Measurements from ENCODE around the gene MRTFA. TPM values are rescaled to one million over a fixed set of nuclear protein-coding genes. Genes with fewer than 3 reads are reported as not detected.

MRTFA gene
- total RNA-seq, 1 donor from 2014 or later, result 99.3 TPM

GRCh38 chr22:40429481-40429880 is 207.0 kb downstream of the MRTFA start:
- H3K9me3 ChIP-seq, result no peaks in the 10 kb centered on the region
- DNase-seq (ENCODE audit: low spot score in 2 of 2), result no peak
- TF ChIP-seq, protein P1, sequence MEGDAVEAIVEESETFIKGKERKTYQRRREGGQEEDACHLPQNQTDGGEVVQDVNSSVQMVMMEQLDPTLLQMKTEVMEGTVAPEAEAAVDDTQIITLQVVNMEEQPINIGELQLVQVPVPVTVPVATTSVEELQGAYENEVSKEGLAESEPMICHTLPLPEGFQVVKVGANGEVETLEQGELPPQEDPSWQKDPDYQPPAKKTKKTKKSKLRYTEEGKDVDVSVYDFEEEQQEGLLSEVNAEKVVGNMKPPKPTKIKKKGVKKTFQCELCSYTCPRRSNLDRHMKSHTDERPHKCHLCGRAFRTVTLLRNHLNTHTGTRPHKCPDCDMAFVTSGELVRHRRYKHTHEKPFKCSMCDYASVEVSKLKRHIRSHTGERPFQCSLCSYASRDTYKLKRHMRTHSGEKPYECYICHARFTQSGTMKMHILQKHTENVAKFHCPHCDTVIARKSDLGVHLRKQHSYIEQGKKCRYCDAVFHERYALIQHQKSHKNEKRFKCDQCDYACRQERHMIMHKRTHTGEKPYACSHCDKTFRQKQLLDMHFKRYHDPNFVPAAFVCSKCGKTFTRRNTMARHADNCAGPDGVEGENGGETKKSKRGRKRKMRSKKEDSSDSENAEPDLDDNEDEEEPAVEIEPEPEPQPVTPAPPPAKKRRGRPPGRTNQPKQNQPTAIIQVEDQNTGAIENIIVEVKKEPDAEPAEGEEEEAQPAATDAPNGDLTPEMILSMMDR (IDR thresholded peaks at IDR 0.05), result no peak
- intact Hi-C loops (cut with DNase I), result no loop called here
- peaks cover 0 to 6% of the 10 kb centered on the region in 2 donors for H3K4me1 ChIP-seq
- H3K4me3 ChIP-seq, result no peak overlapping the region
- no peaks in the 10 kb centered on the region for H3K27me3 ChIP-seq
- no peak overlapping the region for H3K27ac ChIP-seq
- peaks cover 30 to 45% of the 10 kb centered on the region in 2 donors for H3K36me3 ChIP-seq

DNA sequence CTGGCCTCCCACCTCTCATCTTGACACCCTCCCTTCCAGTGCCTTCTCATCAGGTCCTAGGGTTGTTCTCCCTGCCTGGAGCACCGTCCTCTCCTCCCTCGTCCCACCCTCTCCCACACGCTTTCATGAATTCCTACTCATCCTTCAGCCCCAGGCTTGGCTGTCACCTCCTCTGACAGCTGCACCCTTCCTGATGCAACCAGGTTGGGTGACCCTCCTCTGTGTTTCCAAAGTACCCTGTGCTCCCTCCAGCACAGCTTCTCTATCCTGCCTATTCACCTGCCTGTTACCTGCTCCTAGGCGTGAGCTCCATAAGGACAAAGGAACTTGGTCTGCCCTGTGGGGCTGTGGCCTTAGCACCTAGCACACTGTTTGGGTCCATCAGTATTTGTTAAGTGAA is 207.7 kb downstream of the MRTFA start:
- Histone ChIP-seq H3K27ac (no peak overlapping the region), H3K4me3 (no peak overlapping the region), H3K4me1 (peaks cover 0 to 6% of the 10 kb centered on the region in 2 donors), H3K36me3 (peaks cover 34 to 52% of the 10 kb centered on the region in 2 donors), H3K9me3 (no peaks in the 10 kb centered on the region), H3K27me3 (no peaks in the 10 kb centered on the region)
- intact Hi-C loops (cut with DNase I), result no loop called here
- no peak for DNase-seq (ENCODE audit: low spot score in 2 of 2)
- TF ChIP-seq, protein P1 (IDR thresholded peaks at IDR 0.05), result no peak

DNA sequence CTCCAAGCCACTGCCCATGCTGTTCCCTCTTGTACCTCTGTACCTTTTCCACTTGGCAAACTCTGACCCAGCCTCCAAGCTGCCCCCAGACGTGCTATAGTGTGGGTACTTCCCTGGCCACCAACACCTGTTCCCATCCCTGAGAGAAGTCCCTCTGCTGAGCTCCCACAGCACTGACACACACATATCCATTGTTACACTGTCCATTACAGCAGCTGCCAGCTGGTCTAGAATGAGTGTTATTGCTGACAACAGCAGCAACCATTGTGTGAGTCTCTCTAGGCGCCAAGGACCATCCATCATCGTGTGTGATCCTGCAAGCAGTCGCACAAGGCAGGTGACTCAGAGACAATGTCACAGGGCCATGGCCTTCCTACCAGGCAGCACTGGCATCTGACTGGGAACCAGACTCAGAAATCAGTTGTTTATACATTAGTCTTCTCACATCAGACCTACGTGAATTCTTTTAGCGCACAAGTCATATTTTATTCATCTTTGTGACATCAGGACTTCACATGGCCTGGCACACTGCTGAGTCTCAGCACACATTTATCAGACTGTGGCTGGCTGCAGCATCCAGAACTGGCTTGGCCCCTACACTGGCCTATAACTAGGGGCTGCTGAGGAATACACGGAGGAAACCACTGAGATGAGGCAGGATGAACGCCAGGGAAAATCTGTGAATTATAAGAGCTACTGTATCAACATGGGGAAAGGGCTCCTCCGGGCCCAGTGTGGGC is 209.8 kb downstream of the MRTFA start:
- no peak overlapping the region for H3K4me3 ChIP-seq
- no peak overlapping the region for H3K27ac ChIP-seq
- intact Hi-C loops (cut with DNase I), result no loop called here
- H3K36me3 ChIP-seq, result peaks cover 53 to 72% of the 10 kb centered on the region in 2 donors
- H3K27me3 ChIP-seq, result no peaks in the 10 kb centered on the region
- no peak for DNase-seq (ENCODE audit: low spot score in 2 of 2)
- TF ChIP-seq, protein P1 (IDR thresholded peaks at IDR 0.05), result no peak
- peaks cover 0 to 6% of the 10 kb centered on the region in 2 donors for H3K4me1 ChIP-seq
- no peaks in the 10 kb centered on the region for H3K9me3 ChIP-seq

DNA sequence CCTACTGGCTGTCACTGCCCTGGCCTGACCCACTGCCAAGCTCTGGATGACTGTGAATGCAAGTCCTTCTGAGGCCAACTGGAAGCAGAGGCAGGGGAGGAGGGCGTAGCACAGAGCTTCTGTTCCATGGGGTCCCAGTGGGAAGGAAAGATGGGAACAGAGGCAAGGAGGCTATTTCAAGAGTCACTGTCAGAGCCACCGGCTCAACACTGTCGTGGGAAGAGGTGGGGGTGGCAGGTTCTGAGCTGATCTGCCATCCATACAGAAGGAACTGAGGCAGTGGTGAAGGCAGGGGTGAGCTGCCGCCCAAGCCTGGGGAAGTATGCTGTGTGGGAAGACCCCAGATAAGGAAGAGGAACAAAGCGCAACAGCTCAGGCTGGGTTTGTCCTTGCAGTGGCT is 211.4 kb downstream of the MRTFA start:
- TF ChIP-seq, protein P1 (IDR thresholded peaks at IDR 0.05), result no peak
- Histone ChIP-seq H3K4me3 (no peak overlapping the region), H3K36me3 (peaks cover 68 to 89% of the 10 kb centered on the region in 2 donors), H3K27ac (no peak overlapping the region), H3K4me1 (no peaks in the 10 kb centered on the region), H3K9me3 (no peaks in the 10 kb centered on the region), H3K27me3 (no peaks in the 10 kb centered on the region)
- no peak for DNase-seq (ENCODE audit: low spot score in 2 of 2)
- intact Hi-C loops (cut with DNase I), result no loop called here

GRCh38 chr22:40423882-40424640 is 212.5 kb downstream of the MRTFA start:
- no peaks in the 10 kb centered on the region for H3K9me3 ChIP-seq
- no peak overlapping the region for H3K27ac ChIP-seq
- TF ChIP-seq, protein P1 (IDR thresholded peaks at IDR 0.05), result no peak
- peaks cover 71 to 90% of the 10 kb centered on the region in 2 donors for H3K36me3 ChIP-seq
- no peak overlapping the region for H3K4me3 ChIP-seq
- H3K27me3 ChIP-seq, result no peaks in the 10 kb centered on the region
- DNase-seq (ENCODE audit: low spot score in 2 of 2), result no peak
- no peaks in the 10 kb centered on the region for H3K4me1 ChIP-seq
- intact Hi-C loops (cut with DNase I), result no loop called here

Data from ascending aorta (tissue), 2 donors.